ENCODE measurements around the gene SMPX.

SMPX gene

GRCh38 chrX:21764008-21764407, 6.1 kb upstream of the SMPX start:
- no peak for DNase-seq (ENCODE audit: low read depth)
- no peak overlapping the region for H3K4me3 ChIP-seq (replicated peaks; ENCODE audit: low read depth, low read length)
- TF ChIP-seq CTCF (IDR thresholded peaks at IDR 0.05; ENCODE audit: low read length, missing control alignments), result no peak

GRCh38 chrX:21758488-21758887, 572 bp upstream of the SMPX start:
- TF ChIP-seq CTCF (IDR thresholded peaks at IDR 0.05; ENCODE audit: low read length, missing control alignments), result no peak
- DNase-seq (ENCODE audit: low read depth), result no peak
- no peak overlapping the region for H3K4me3 ChIP-seq (replicated peaks; ENCODE audit: low read depth, low read length)

- TF ChIP-seq CTCF (IDR thresholded peaks at IDR 0.05; ENCODE audit: low read length, missing control alignments), result no peak
- no peak overlapping the region for H3K4me3 ChIP-seq (replicated peaks; ENCODE audit: low read depth, low read length)
- DNase-seq (ENCODE audit: low read depth), result no peak
These were observed 959 bp downstream of the SMPX start for GRCh38 chrX:21756785-21757529.

- no peak for TF ChIP-seq CTCF (IDR thresholded peaks at IDR 0.05; ENCODE audit: low read length, missing control alignments)
- no peak for DNase-seq (ENCODE audit: low read depth)
These were observed 8.0 kb downstream of the SMPX start for GRCh38 chrX:21749924-21750323.

GRCh38 chrX:21748235-21748634, 9.7 kb downstream of the SMPX start:
- no peak for DNase-seq (ENCODE audit: low read depth)
- no peak for TF ChIP-seq CTCF (IDR thresholded peaks at IDR 0.05; ENCODE audit: low read length, missing control alignments)
- no peak overlapping the region for H3K4me3 ChIP-seq (replicated peaks; ENCODE audit: low read depth, low read length)

More at GRCh38 chrX:21749924-21750323, 8.0 kb downstream of the SMPX start:
- H3K4me3 ChIP-seq (replicated peaks; ENCODE audit: low read depth, low read length), result no peak overlapping the region

GRCh38 chrX:21747558-21747957, 10.4 kb downstream of the SMPX start:
- peak; percentile 66 for DNase-seq (ENCODE audit: low read depth)
- TF ChIP-seq CTCF (IDR thresholded peaks at IDR 0.05; ENCODE audit: low read length, missing control alignments), result no peak
- H3K4me3 ChIP-seq (replicated peaks; ENCODE audit: low read depth, low read length), result no peak overlapping the region

- peak; percentile 44 for TF ChIP-seq CTCF (IDR thresholded peaks at IDR 0.05; ENCODE audit: low read length, missing control alignments)
- DNase-seq (ENCODE audit: low read depth), result peak; percentile 39
- H3K4me3 ChIP-seq (replicated peaks; ENCODE audit: low read depth, low read length), result no peak overlapping the region
These were observed 12.2 kb downstream of the SMPX start for GRCh38 chrX:21745756-21746155.
